AG04450 (cell line): Measurements from ENCODE around the gene ZAR1L. TPM values are rescaled to one million over a fixed set of nuclear protein-coding genes. Genes with fewer than 3 reads are reported as not detected.

Experiments used
- CTCF ChIA-PET: fragments of 300-600, 350-600 bp; formaldehyde crosslinking; extraction: SDS; loops from one replicate; lab custom pipeline; 2022; ENCODE audit warnings: antibody characterized with exemption, inconsistent platforms; lab: Charles Lee
- POLR2A ChIA-PET: fragments of 350-600 bp; formaldehyde crosslinking; extraction: SDS; loops from one replicate; lab custom pipeline; 2021; ENCODE audit warnings: antibody characterized with exemption, inconsistent platforms; lab: Yijun Ruan, JAX
- DNase-seq: peaks from one replicate; pipeline ENCODE4 v3.0.0-alpha.2; 2011; ENCODE audit warnings: low read depth, low spot score
- H3K27ac ChIP-seq: one replicate; pipeline ENCODE4 v1.5.1; 2012; ENCODE audit warnings: low read depth, low read length, control low read depth
- H3K27me3 ChIP-seq: one replicate; pipeline ENCODE4 v1.6.0; 2012; ENCODE audit warnings: low read length; ENCODE audit not compliant: control insufficient read depth, insufficient read depth
- H3K4me3 ChIP-seq: 2 replicates; pipeline ENCODE4 v1.5.1; 2011; ENCODE audit warnings: mild to moderate bottlenecking, low read depth, low read length, control low read depth
- H3K9me3 ChIP-seq: 2 replicates; pipeline ENCODE4 v1.5.1; 2012; ENCODE audit warnings: low read length; ENCODE audit not compliant: control insufficient read depth, insufficient read depth
- CTCF ChIP-seq: IDR thresholded peaks from 2 replicates; pipeline ENCODE4 v1.5.1; 2011; ENCODE audit warnings: low read depth, low read length, control low read depth, inconsistent platforms
- polyA plus RNA-seq: library from polyadenylated mRNA; depleted of rRNA; stranded (reverse); fragments of >200 nt; gene quantifications from 2 replicates; pipeline ENCODE4 v1.2.3, GENCODE V29; 2011

Gene ZAR1L
- polyA plus RNA-seq, 1 experiment = not detected

- ChIA-PET POLR2A (no interaction called here), CTCF (no interaction called here)
- H3K27me3 ChIP-seq = no peaks in the 10 kb centered on the region
Measured at GRCh38 chr13:32347651-32348050, 32.5 kb upstream of the ZAR1L start.

DNA sequence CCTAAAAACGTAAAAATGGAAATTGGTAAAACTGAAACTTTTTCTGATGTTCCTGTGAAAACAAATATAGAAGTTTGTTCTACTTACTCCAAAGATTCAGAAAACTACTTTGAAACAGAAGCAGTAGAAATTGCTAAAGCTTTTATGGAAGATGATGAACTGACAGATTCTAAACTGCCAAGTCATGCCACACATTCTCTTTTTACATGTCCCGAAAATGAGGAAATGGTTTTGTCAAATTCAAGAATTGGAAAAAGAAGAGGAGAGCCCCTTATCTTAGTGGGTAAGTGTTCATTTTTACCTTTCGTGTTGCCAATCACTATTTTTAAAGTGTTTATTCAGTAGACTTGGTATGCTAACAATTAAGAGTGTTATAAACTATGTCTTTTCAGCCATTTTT, 25.8 kb upstream of the ZAR1L start:
- no peak for TF ChIP-seq CTCF
- no peaks in the 10 kb centered on the region for H3K9me3 ChIP-seq
- no peaks in the 10 kb centered on the region for H3K27me3 ChIP-seq
- ChIA-PET POLR2A (interaction anchor here (0.6 kb wide), 1 partner anchor 55 kb away, joined by 14 read pairs; no protein-coding TSS in a partner anchor), CTCF (no interaction called here)
- no peak overlapping the region for H3K27ac ChIP-seq
- DNase-seq = no peak
- no peak overlapping the region for H3K4me3 ChIP-seq

More at GRCh38 chr13:32347651-32348050, 32.5 kb upstream of the ZAR1L start:
- no peak for TF ChIP-seq CTCF
- H3K4me3 ChIP-seq = no peak overlapping the region
- no peaks in the 10 kb centered on the region for H3K9me3 ChIP-seq
- DNase-seq = no peak
- no peak overlapping the region for H3K27ac ChIP-seq

DNA sequence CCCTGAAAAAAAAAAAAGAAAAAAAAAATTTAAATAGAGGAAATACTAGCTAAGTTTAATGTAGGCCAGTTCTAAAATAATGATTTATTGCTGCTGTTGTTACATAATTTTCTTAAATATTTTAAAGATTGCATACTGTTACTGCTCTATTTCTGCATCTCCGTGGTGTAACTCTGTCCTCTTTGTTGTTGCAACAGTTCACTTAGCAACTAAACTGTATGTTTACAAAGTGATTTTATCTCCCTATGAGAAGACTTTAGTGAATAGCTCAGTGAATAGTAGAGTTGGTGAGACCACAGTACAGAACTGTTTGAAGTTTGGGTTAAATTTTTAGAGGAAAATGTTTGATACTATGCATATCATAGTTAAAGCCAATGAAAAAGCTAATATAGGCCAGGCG, 19.5 kb upstream of the ZAR1L start:
- Histone ChIP-seq H3K27me3 (no peaks in the 10 kb centered on the region), H3K27ac (no peak overlapping the region), H3K4me3 (no peak overlapping the region), H3K9me3 (no peaks in the 10 kb centered on the region)
- no peak for DNase-seq
- CTCF ChIA-PET = interaction anchor here (0.7 to 1.4 kb wide), 2 partner anchors 10 to 41 kb away, joined by 3 read pairs; no protein-coding TSS in a partner anchor
- TF ChIP-seq CTCF = no peak
- POLR2A ChIA-PET = interaction anchor here (1.1 kb wide), 1 partner anchor 19 kb away, joined by 3 read pairs; the partner anchor contains the start of genes BRCA2 and ZAR1L

DNA sequence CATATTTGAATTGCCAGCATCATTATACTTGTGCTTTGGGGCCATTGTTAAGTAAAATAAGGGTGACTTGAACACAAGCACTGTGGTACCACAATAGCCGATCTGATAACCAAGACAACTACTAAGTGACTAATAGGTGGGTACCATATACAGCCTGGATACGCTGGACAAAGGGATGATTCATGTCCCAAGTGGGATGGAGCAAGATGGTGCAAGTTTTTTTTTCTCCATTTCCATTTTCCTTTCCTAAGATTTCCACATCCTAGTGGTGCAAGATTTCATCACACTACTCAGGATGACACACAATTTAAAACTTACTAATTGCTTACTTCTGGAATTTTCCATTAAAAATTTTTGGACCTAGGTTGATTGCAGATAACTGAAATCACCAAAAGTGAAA, 15.3 kb upstream of the ZAR1L start:
- H3K4me3 ChIP-seq = no peak overlapping the region
- no peak for DNase-seq
- ChIA-PET POLR2A (no interaction called here), CTCF (no interaction called here)
- no peak for TF ChIP-seq CTCF
- no peaks in the 10 kb centered on the region for H3K9me3 ChIP-seq
- H3K27me3 ChIP-seq = no peaks in the 10 kb centered on the region
- no peak overlapping the region for H3K27ac ChIP-seq

DNA sequence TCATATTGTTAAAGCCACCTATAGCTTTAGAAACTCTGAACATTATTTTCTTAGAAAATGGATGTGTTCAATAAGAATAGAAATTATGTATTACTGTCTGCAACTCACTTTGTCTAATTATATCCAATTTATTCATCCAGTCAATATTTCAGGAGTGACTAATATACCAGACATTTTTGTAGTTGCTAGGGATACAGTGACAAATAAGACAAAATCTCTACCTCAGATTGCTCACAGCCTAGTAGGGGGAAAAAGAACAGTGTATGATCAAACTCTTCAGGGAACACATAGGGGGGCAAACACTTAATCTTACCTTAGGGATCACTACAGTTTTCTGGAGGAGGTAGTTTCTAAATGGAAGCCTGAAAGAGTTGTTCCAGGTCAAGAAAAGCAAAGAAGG, 8.7 kb upstream of the ZAR1L start:
- Histone ChIP-seq H3K9me3 (no peaks in the 10 kb centered on the region), H3K27ac (no peak overlapping the region), H3K4me3 (no peak overlapping the region), H3K27me3 (no peaks in the 10 kb centered on the region)
- ChIA-PET CTCF (no interaction called here), POLR2A (no interaction called here)
- no peak for TF ChIP-seq CTCF
- DNase-seq = no peak
